ENCODE measurements around the gene MRGPRF.

Gene MRGPRF

DNA sequence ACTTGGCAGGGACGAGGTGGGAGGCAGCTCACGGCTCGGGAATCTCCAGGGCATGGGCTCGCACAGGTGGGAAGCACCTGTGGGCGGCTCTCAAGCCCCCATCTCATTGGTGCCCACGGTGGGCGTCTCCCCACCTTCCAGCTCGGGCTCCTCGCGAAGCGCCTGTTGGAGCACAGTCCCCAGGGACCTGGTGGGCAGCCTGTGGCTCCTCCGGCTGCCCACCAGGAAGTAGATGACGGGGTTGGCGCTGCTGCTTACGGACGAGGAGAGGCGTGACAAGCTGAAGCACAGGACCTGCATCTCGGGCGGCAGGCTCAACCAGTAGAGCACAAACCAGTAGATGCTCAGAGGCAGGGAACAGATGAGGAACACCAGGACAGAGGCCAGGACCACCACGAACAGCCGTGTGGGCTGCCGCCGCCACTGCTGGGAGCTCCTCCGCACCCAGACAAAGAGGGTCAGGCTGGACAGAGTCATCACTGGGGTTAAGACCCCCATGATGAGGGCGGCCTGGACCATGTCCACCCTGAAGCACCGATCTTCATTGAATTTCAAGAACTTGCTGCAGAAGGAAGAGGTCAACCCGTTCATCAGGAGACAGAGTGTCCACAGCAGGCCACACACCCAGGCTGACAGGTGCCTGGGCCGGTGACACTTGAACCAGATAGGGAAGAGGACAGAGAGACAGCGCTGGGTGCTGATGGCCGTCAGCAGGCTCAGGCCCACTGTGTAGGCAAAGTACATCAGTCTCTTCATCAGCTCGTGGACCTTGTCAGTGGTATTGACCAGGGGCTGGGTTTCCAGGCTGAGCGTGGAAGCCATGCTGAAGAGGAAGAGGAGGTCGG, 32.9 kb downstream of the MRGPRF start:
- Histone ChIP-seq H3K9ac (ENCODE audit: low read length) (no peak overlapping the region), H3K4me1 (ENCODE audit: low read length) (no peaks in the 10 kb centered on the region), H3K27me3 (ENCODE audit: low read depth, low read length) (peaks cover 23% of the 10 kb centered on the region), H3K4me3 (ENCODE audit: low read length) (no peak overlapping the region), H3K79me2 (ENCODE audit: low read length) (no peaks in the 10 kb centered on the region), H3K9me3 (ENCODE audit: insufficient read depth, low read length) (no peaks in the 10 kb centered on the region), H3K36me3 (replicated peaks; ENCODE audit: low read depth, low read length) (no peaks in the 10 kb centered on the region), H2AFZ (ENCODE audit: low read depth, low read length) (no peak overlapping the region), H4K20me1 (ENCODE audit: insufficient read depth, low read length) (no peaks in the 10 kb centered on the region), H3K27ac (ENCODE audit: low read length) (no peak overlapping the region), H3K4me2 (ENCODE audit: low read length) (no peak overlapping the region)
- no peak for TF ChIP-seq EZH2phosphoT487 (IDR thresholded peaks at IDR 0.05; ENCODE audit: low read depth)
- no peak for TF ChIP-seq CTCF (IDR thresholded peaks at IDR 0.05; ENCODE audit: low read depth, low read length)

- TF ChIP-seq CTCF (IDR thresholded peaks at IDR 0.05; ENCODE audit: low read depth, low read length) (no peak), EZH2phosphoT487 (IDR thresholded peaks at IDR 0.05; ENCODE audit: low read depth) (no peak)
- Histone ChIP-seq H3K9me3 (ENCODE audit: insufficient read depth, low read length) (no peaks in the 10 kb centered on the region), H3K36me3 (replicated peaks; ENCODE audit: low read depth, low read length) (no peaks in the 10 kb centered on the region), H2AFZ (ENCODE audit: low read depth, low read length) (no peak overlapping the region), H3K9ac (ENCODE audit: low read length) (no peak overlapping the region), H3K79me2 (ENCODE audit: low read length) (no peaks in the 10 kb centered on the region), H3K27me3 (ENCODE audit: low read depth, low read length) (peaks cover 19% of the 10 kb centered on the region), H3K4me3 (ENCODE audit: low read length) (no peak overlapping the region), H4K20me1 (ENCODE audit: insufficient read depth, low read length) (no peaks in the 10 kb centered on the region), H3K4me2 (ENCODE audit: low read length) (no peak overlapping the region), H3K27ac (ENCODE audit: low read length) (no peak overlapping the region), H3K4me1 (ENCODE audit: low read length) (no peaks in the 10 kb centered on the region)
Observed at GRCh38 chr11:68978931-68979594, 34.0 kb downstream of the MRGPRF start.

- no peaks in the 10 kb centered on the region for H4K20me1 ChIP-seq (ENCODE audit: insufficient read depth, low read length)
- H2AFZ ChIP-seq (ENCODE audit: low read depth, low read length), result no peak overlapping the region
- H3K4me1 ChIP-seq (ENCODE audit: low read length), result no peaks in the 10 kb centered on the region
- no peak overlapping the region for H3K4me3 ChIP-seq (ENCODE audit: low read length)
- H3K36me3 ChIP-seq (replicated peaks; ENCODE audit: low read depth, low read length), result no peaks in the 10 kb centered on the region
- no peak for TF ChIP-seq EZH2phosphoT487 (IDR thresholded peaks at IDR 0.05; ENCODE audit: low read depth)
- TF ChIP-seq CTCF (IDR thresholded peaks at IDR 0.05; ENCODE audit: low read depth, low read length), result no peak
- H3K9me3 ChIP-seq (ENCODE audit: insufficient read depth, low read length), result no peaks in the 10 kb centered on the region
- no peak overlapping the region for H3K9ac ChIP-seq (ENCODE audit: low read length)
- H3K4me2 ChIP-seq (ENCODE audit: low read length), result no peak overlapping the region
- no peak overlapping the region for H3K27ac ChIP-seq (ENCODE audit: low read length)
- peaks cover 19% of the 10 kb centered on the region; the same call in 1 of the 2 replicates for H3K27me3 ChIP-seq (ENCODE audit: low read depth, low read length)
- H3K79me2 ChIP-seq (ENCODE audit: low read length), result no peaks in the 10 kb centered on the region
Observed at GRCh38 chr11:68978626-68978930, 34.5 kb downstream of the MRGPRF start.

DNA sequence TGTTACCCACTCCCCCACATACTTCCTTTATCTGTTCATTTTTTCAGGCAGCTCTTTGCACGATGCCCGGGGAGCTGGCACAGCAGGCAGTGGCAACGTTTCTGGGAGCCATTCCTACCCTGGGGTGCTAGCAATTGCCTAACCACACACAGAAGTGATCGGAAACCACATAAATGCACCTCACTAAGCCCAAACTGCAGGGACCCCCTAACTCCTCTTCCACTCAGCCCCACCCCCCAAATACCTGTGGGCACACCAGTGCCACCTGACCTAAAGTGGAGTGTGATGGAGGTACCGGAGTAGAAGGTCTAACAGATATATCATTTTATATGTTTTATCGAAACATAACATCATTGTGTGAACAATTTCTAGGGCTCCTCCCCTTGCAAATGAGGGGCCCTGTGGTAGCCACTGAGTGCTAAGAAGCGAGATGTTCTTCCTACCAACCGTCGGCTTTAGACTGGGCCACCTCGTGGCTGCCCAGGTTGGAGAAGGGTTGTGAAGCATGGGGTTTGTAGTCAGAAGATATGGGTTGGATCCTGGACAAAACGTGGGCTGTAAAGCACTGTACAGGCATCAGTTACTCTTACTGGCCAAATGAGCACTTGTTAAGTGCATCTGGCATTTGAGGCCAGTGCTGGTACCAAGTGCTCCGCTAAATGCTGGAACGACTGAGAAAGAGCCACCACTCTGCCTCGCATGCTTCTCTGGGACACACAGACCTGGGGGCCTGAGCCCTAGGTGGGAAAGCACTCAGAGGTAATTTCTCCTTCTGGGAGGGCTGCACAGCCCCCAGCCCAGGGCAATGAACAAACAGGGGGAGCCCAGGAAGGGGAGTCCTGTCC, 35.0 kb downstream of the MRGPRF start:
- H3K79me2 ChIP-seq (ENCODE audit: low read length), result no peaks in the 10 kb centered on the region
- H3K4me1 ChIP-seq (ENCODE audit: low read length), result no peaks in the 10 kb centered on the region
- H3K4me3 ChIP-seq (ENCODE audit: low read length), result no peak overlapping the region
- no peak overlapping the region for H3K9ac ChIP-seq (ENCODE audit: low read length)
- H3K4me2 ChIP-seq (ENCODE audit: low read length), result no peak overlapping the region
- no peak overlapping the region for H3K27ac ChIP-seq (ENCODE audit: low read length)
- no peaks in the 10 kb centered on the region for H3K36me3 ChIP-seq (replicated peaks; ENCODE audit: low read depth, low read length)
- peaks cover 24% of the 10 kb centered on the region for H3K27me3 ChIP-seq (ENCODE audit: low read depth, low read length)
- no peaks in the 10 kb centered on the region for H4K20me1 ChIP-seq (ENCODE audit: insufficient read depth, low read length)
- TF ChIP-seq CTCF (IDR thresholded peaks at IDR 0.05; ENCODE audit: low read depth, low read length), result no peak
- TF ChIP-seq EZH2phosphoT487 (IDR thresholded peaks at IDR 0.05; ENCODE audit: low read depth), result no peak
- no peaks in the 10 kb centered on the region for H3K9me3 ChIP-seq (ENCODE audit: insufficient read depth, low read length)
- no peak overlapping the region for H2AFZ ChIP-seq (ENCODE audit: low read depth, low read length)

Measured in OCI-LY3 (cell line).